GM12878 (cell line): ENCODE measurements around the gene RASGRP2. TPM values are rescaled to one million over a fixed set of nuclear protein-coding genes. Genes with fewer than 3 reads are reported as not detected.

ENCODE experiments used
- ZNF592 ChIP-seq: fragments of 450-650 bp; IDR thresholded peaks from 2 replicates; pipeline ENCODE4 v1.6.1; 2017; ENCODE audit warnings: mild to moderate bottlenecking, moderate library complexity
- polyA plus RNA-seq, 11 experiments: library from polyadenylated mRNA; depleted of rRNA in 4 of 11; unstranded in 6 of 11; stranded (reverse) in 5 of 11; fragments of >200 nt; fragmentation: Nextera tagmentation in 4 of 11; fragmentation: Illumina TruSeq in 1 of 11; extraction: Ambion mirVana in 4 of 11; extraction: Trizol in 1 of 11; gene quantifications; 1 replicate in 1 of 11; 2 replicates in 10 of 11; pipeline versions ENCODE4 v1.2.1 to v1.2.3, GENCODE V29; 2011 to 2016; ENCODE audit warnings: inconsistent platforms in 2 of 11, missing spikeins in 2 of 11, low read depth in 1 of 11
- total RNA-seq, 4 experiments: library from RNA; depleted of rRNA in 3 of 4; stranded (reverse); fragments of >200 nt in 3 of 4; fragmentation: Illumina TruSeq in 1 of 4; extraction: Trizol in 1 of 4; gene quantifications; 2 replicates each; pipeline versions ENCODE4 v1.2.1 to v1.2.3, GENCODE V29; 2013 to 2021
- TF ChIP-seq, protein P1 (sequence below): IDR thresholded peaks from 2 replicates; pipeline ENCODE4 v1.6.1; 2012; ENCODE audit warnings: mild to moderate bottlenecking, low read depth, low read length

The RASGRP2 gene
- total and polyA plus RNA-seq, 10 of the 15 experiments (the other 5 are each of a cell fraction or from before 2014, with no cell fraction given) = 0.26 to 9.0 (median 5.4) TPM

DNA sequence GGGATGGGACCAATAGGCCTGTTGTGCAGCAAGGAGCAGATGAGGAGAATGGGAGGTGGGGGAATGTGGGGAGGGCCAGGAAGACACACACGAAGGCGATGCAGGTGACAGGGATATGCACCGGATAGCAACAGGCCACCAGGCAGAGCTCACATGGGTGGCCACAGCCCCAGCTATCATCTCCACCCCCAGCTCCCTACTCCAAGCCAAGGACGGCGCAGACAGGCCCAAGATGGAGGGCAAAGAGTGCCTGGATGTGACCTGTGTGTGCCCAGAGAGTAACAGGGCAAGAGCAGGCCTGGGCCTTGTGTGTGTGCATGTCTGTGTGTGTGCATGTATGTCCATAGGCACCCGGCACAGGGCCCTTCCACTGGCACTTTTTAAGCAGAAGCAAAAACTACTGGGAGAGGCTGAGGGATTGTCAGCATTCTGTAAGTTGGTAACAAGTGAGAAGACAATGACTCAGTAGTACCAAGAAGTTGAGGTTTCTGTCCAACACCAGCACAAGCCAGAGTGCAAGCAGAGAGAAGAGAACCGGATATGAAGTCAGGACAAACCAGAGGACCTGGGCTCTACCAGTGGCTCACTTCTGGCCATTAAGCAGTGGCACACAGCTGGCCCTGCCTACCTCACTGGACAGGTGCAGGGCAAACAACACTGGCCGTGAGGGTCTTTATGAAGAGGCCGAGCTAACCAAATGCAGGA is 57.3 kb downstream of the RASGRP2 start (continued):
- TF ChIP-seq, protein P1, sequence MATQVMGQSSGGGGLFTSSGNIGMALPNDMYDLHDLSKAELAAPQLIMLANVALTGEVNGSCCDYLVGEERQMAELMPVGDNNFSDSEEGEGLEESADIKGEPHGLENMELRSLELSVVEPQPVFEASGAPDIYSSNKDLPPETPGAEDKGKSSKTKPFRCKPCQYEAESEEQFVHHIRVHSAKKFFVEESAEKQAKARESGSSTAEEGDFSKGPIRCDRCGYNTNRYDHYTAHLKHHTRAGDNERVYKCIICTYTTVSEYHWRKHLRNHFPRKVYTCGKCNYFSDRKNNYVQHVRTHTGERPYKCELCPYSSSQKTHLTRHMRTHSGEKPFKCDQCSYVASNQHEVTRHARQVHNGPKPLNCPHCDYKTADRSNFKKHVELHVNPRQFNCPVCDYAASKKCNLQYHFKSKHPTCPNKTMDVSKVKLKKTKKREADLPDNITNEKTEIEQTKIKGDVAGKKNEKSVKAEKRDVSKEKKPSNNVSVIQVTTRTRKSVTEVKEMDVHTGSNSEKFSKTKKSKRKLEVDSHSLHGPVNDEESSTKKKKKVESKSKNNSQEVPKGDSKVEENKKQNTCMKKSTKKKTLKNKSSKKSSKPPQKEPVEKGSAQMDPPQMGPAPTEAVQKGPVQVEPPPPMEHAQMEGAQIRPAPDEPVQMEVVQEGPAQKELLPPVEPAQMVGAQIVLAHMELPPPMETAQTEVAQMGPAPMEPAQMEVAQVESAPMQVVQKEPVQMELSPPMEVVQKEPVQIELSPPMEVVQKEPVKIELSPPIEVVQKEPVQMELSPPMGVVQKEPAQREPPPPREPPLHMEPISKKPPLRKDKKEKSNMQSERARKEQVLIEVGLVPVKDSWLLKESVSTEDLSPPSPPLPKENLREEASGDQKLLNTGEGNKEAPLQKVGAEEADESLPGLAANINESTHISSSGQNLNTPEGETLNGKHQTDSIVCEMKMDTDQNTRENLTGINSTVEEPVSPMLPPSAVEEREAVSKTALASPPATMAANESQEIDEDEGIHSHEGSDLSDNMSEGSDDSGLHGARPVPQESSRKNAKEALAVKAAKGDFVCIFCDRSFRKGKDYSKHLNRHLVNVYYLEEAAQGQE = no peak
- no peak for TF ChIP-seq ZNF592
